ENCODE results near the gene TIMM13.

The TIMM13 gene

DNA sequence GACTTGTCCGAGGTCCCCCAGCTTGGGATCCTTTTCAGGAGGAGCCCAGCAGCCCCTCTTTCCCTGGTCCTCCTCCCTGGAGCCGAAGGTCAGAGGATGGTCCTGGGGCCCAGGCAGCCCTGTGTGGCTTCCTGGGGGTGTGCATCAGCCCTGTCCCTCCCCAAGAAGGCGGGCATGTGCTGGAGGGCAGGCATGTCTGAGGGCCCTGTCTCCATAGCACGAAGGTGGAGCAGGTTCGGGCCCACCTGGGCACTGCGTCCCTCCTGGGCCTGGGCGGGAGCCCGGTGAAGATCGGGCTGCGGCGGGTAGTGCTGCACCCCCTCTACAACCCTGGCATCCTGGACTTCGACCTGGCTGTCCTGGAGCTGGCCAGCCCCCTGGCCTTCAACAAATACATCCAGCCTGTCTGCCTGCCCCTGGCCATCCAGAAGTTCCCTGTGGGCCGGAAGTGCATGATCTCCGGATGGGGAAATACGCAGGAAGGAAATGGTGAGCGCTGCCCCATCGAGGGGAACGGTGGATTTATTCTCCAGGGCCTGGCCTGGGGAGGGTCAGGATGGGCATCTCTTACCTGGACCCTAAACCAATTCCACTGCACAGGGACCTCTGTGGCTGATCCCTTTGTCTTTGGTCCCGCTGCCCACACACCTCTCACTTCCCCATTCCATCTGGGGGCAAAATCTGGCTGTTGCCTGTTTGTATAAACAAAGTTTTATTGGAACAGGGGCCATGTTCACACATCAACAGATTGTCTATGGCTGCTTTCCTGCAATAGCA lies 10.9 kb downstream of the TIMM13 start:
- no peaks in the 10 kb centered on the region for H3K9me3 ChIP-seq (ENCODE audit: insufficient read depth, low read length)
- no peaks in the 10 kb centered on the region for H3K36me3 ChIP-seq (ENCODE audit: low read length)
- no peak overlapping the region for H3K9ac ChIP-seq (ENCODE audit: low read length)
- H3K79me2 ChIP-seq (ENCODE audit: insufficient read depth, low read length) = no peaks in the 10 kb centered on the region
- no peak overlapping the region for H2AFZ ChIP-seq (ENCODE audit: low read depth, low read length, severe bottlenecking)
- H3F3A ChIP-seq (ENCODE audit: insufficient read depth) = no peaks in the 10 kb centered on the region; the same call in 1 of the 2 replicates
- no peaks in the 10 kb centered on the region for H3K27me3 ChIP-seq (ENCODE audit: low read length)
- TF ChIP-seq, protein P1, sequence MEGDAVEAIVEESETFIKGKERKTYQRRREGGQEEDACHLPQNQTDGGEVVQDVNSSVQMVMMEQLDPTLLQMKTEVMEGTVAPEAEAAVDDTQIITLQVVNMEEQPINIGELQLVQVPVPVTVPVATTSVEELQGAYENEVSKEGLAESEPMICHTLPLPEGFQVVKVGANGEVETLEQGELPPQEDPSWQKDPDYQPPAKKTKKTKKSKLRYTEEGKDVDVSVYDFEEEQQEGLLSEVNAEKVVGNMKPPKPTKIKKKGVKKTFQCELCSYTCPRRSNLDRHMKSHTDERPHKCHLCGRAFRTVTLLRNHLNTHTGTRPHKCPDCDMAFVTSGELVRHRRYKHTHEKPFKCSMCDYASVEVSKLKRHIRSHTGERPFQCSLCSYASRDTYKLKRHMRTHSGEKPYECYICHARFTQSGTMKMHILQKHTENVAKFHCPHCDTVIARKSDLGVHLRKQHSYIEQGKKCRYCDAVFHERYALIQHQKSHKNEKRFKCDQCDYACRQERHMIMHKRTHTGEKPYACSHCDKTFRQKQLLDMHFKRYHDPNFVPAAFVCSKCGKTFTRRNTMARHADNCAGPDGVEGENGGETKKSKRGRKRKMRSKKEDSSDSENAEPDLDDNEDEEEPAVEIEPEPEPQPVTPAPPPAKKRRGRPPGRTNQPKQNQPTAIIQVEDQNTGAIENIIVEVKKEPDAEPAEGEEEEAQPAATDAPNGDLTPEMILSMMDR (IDR thresholded peaks at IDR 0.05; ENCODE audit: insufficient read depth, low read length, poor library complexity, severe bottlenecking) = no peak
- no peak for TF ChIP-seq EZH2phosphoT487 (conservative IDR thresholded peaks at IDR 0.05; ENCODE audit: low read length)
- no peaks in the 10 kb centered on the region for H3K9me2 ChIP-seq (replicated peaks; ENCODE audit: insufficient read depth, low read length)
- H3K4me3 ChIP-seq (ENCODE audit: insufficient read depth, low read length, poor library complexity, severe bottlenecking) = no peak overlapping the region
- no peak overlapping the region for H3K4me2 ChIP-seq (ENCODE audit: low read depth, low read length, poor library complexity, severe bottlenecking)
- no peak overlapping the region for H3K27ac ChIP-seq (ENCODE audit: low read depth, low read length)
- no peaks in the 10 kb centered on the region for H4K20me1 ChIP-seq (ENCODE audit: low read depth, low read length)

DNA sequence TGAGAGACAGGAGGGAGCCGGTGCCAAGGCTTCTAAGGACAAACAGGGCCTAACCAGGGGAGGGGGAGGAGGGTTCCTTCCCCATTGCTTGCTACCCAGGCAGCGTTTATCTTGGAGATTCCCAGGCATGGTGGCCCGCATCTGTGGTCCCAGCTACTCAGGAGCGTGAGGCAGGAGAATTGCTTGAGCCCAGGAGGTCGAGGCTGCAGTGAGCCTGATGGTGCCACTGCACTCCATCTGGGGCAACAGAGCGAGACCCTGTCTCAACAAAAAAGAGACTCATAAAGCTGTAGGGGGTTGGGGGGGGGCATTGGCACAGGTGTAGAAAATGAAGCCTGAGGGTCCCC lies 11.4 kb downstream of the TIMM13 start:
- H3K4me3 ChIP-seq (ENCODE audit: insufficient read depth, low read length, poor library complexity, severe bottlenecking) = no peak overlapping the region
- no peaks in the 10 kb centered on the region for H3K27me3 ChIP-seq (ENCODE audit: low read length)
- H3K4me2 ChIP-seq (ENCODE audit: low read depth, low read length, poor library complexity, severe bottlenecking) = no peak overlapping the region
- H3K9ac ChIP-seq (ENCODE audit: low read length) = no peak overlapping the region
- H2AFZ ChIP-seq (ENCODE audit: low read depth, low read length, severe bottlenecking) = no peak overlapping the region
- TF ChIP-seq, protein P1 (IDR thresholded peaks at IDR 0.05; ENCODE audit: insufficient read depth, low read length, poor library complexity, severe bottlenecking) = no peak
- no peak for TF ChIP-seq EZH2phosphoT487 (conservative IDR thresholded peaks at IDR 0.05; ENCODE audit: low read length)
- no peaks in the 10 kb centered on the region for H3K9me2 ChIP-seq (replicated peaks; ENCODE audit: insufficient read depth, low read length)
- no peaks in the 10 kb centered on the region for H4K20me1 ChIP-seq (ENCODE audit: low read depth, low read length)
- H3K27ac ChIP-seq (ENCODE audit: low read depth, low read length) = no peak overlapping the region
- H3F3A ChIP-seq (ENCODE audit: insufficient read depth) = no peaks in the 10 kb centered on the region; the same call in 1 of the 2 replicates
- H3K36me3 ChIP-seq (ENCODE audit: low read length) = no peaks in the 10 kb centered on the region
- no peaks in the 10 kb centered on the region for H3K79me2 ChIP-seq (ENCODE audit: insufficient read depth, low read length)
- no peaks in the 10 kb centered on the region for H3K9me3 ChIP-seq (ENCODE audit: insufficient read depth, low read length)

DNA sequence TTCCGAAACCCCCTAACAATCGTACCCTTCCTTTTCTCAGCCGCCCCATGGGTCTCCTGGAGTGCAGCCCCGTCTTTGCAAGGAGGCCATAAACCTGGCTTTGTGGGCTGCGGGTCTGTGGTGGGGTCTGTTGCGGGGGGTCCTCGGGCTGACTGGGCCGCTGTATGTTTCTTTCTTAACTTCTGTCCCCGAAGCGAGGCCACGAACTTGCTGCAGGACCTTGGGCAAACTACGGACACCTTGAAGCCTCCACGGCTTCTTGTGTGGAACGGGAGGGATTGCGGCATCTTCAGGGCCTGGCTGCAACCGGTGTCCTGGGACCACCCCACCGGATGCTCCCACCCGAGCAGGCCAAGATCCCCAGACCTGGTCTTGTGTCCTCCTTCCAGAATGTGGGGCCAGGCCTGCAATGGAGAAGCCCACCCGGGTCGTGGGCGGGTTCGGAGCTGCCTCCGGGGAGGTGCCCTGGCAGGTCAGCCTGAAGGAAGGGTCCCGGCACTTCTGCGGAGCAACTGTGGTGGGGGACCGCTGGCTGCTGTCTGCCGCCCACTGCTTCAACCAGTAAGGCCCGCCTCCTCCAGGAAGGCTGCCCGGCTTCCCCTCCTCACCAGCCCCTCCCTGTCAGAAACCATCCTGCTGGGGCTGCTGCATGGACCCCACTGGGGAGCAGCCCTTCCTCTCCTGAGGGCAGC lies 12.0 kb downstream of the TIMM13 start:
- Histone ChIP-seq H2AFZ (ENCODE audit: low read depth, low read length, severe bottlenecking) (no peak overlapping the region), H4K20me1 (ENCODE audit: low read depth, low read length) (no peaks in the 10 kb centered on the region), H3K27me3 (ENCODE audit: low read length) (no peaks in the 10 kb centered on the region), H3K9ac (ENCODE audit: low read length) (no peak overlapping the region), H3F3A (ENCODE audit: insufficient read depth) (no peaks in the 10 kb centered on the region; the same call in 1 of the 2 replicates), H3K9me2 (replicated peaks; ENCODE audit: insufficient read depth, low read length) (no peaks in the 10 kb centered on the region), H3K79me2 (ENCODE audit: insufficient read depth, low read length) (no peaks in the 10 kb centered on the region), H3K36me3 (ENCODE audit: low read length) (no peaks in the 10 kb centered on the region), H3K4me3 (ENCODE audit: insufficient read depth, low read length, poor library complexity, severe bottlenecking) (no peak overlapping the region), H3K27ac (ENCODE audit: low read depth, low read length) (no peak overlapping the region), H3K9me3 (ENCODE audit: insufficient read depth, low read length) (no peaks in the 10 kb centered on the region), H3K4me2 (ENCODE audit: low read depth, low read length, poor library complexity, severe bottlenecking) (no peak overlapping the region)
- TF ChIP-seq, protein P1 (IDR thresholded peaks at IDR 0.05; ENCODE audit: insufficient read depth, low read length, poor library complexity, severe bottlenecking) = no peak
- no peak for TF ChIP-seq EZH2phosphoT487 (conservative IDR thresholded peaks at IDR 0.05; ENCODE audit: low read length)

All from SU-DHL-6 (cell line).